ENCODE results near the gene PDILT.
"Not testable (repeated sequence)": the region's sequence is repeated elsewhere in the genome, so short reads cannot be mapped to it uniquely, and the experiment has no call there.

The PDILT gene, protein sequence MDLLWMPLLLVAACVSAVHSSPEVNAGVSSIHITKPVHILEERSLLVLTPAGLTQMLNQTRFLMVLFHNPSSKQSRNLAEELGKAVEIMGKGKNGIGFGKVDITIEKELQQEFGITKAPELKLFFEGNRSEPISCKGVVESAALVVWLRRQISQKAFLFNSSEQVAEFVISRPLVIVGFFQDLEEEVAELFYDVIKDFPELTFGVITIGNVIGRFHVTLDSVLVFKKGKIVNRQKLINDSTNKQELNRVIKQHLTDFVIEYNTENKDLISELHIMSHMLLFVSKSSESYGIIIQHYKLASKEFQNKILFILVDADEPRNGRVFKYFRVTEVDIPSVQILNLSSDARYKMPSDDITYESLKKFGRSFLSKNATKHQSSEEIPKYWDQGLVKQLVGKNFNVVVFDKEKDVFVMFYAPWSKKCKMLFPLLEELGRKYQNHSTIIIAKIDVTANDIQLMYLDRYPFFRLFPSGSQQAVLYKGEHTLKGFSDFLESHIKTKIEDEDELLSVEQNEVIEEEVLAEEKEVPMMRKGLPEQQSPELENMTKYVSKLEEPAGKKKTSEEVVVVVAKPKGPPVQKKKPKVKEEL

DNA sequence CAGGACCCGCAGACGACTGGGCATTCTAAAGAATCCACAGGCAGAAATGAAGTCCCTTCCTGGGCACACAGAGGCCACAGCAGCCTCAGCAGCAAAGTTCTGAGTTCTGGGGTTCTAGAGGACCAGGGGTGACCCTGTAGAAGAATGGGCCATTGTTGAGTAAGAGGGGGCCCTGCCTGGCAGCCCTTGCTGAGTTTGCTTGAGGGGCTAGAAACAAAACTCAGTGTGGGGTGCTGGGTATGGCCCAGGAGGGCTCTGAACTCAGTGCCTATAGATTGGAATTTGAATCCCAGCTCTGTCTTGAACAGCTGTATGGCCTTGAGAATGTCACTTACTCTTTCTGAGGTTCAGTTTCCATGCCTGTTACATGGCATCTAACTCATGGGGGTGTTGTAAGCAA lies at the start of gene PDILT:
Gene PDILT, minus strand, starts transcription at position 101 of the 400 bp plus-strand sequence. CDS start 5,437 bp downstream, outside the sequence.
- in situ Hi-C loops (cut with MboI; ENCODE audit: low sequenced_read_pairs) = no loop called here

DNA sequence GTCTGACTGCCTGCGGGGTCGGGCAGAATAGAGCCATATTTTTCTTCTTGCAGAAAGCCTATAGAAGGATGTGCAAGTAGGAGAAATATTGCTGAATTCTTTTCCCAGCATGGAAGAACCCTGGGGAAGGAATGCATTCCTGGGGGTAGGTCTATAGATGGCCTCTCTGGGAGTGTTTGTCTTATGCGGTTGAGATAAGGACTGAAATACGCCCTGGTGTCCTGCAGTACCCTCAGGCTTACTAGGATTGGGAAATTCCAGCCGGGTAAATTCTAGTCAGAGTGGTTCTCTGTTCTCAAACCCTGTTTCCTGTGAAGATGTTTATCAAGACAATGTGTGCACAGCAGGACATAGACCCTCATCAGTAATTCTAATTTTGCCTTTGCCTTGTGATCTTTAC lies 49.1 kb upstream of the PDILT start:
- in situ Hi-C loops (cut with MboI; ENCODE audit: low sequenced_read_pairs) = not testable (repeated sequence)

DNA sequence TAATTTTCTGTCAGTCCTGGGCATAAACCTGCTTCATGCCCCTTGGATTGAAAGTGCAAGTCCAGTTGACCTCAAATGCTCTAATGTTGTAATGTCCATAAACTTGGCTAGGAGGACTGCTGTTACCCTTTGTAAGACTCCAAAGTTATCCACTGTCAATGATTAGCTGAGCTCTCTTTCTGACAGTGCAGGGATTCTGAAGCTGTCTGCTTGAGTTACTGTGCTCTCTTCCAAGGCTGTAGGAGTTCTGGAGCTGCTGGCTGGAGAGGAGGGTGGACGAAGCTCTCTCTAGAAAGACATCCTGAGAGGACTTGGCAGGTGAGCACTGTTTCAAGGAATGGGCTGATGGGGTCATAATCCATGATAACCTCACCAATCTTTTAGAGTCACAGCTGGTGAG lies 46.8 kb upstream of the PDILT start, which contains the start of gene ACSM2A:
Gene ACSM2A, plus strand, starts transcription at position 158 of the 400 bp plus-strand sequence. CDS start 8,594 bp downstream, outside the sequence.
- in situ Hi-C loops (cut with MboI; ENCODE audit: low sequenced_read_pairs) = not testable (repeated sequence)

DNA sequence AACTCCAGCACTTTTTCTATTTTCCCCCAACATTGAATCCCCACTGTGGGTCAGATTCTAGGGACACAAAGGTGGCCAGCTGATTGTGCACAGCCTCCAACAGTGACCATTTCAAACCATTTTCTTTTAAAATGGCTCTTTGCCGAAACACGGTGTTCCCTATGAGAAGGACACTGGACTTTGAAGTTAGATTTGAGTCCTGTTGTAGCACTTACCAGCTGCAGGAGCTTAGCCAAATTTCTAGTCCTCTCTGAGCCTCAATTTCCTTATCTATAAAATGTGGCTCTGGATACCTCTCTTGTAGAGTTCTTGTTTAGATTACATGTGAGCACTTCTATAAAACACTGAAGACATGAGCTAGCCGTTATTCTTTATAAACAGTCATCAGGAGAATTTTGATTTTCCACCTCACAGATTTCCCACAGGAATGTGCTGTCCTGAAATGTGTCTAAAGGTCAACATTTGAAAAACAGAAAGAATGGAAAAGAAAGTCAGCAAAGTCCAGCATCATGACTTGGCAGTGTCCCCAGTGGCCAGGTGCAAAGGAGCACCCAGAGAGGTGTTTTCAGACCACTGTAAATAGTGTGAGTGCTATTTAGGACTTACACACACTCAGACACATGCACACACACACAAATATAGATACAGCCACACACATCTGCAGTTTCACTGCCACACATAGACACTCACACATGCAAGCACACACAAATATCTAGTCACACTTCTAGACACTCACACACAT lies 42.3 kb upstream of the PDILT start:
- in situ Hi-C loops (cut with MboI; ENCODE audit: low sequenced_read_pairs) = not testable (repeated sequence)

DNA sequence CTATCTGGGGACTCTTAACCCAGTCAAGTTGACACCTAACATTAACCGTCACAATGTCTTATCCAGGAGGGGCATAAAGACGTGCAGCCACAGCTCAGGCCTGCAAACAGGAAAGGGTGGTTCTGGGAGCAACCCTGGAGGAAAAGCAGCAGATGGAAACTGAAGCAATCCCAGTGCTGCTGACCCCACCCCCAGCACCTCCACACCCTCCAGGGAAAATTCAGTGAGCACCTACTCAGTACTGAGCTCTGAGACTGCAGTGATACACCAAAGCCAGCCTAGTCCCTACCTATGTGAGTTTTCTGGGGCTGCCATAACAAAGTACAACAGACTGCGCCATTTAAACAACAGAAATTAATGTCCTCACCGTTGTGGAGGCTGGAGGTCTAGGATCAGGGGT lies 37.3 kb upstream of the PDILT start:
- in situ Hi-C loops (cut with MboI; ENCODE audit: low sequenced_read_pairs) = not testable (repeated sequence)

DNA sequence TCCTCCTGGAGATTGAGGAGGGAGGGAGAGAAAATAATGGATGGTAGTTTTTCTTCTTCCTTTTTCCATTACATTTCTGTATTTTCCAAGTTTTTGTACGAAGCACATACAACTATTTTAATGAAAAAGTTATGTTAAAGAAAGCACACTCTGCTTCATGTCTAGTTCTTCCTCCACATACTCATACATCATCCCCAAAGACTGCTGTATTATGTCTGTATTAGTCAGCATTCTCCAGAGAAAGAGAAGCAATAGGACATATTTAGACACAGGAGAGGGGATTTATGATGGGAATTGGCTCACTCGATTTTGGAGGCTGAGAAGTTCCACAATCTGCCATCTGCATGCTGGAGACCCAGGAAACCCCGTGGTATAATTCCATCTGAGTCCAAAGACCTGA lies 36.7 kb upstream of the PDILT start:
- in situ Hi-C loops (cut with MboI; ENCODE audit: low sequenced_read_pairs) = no loop called here

DNA sequence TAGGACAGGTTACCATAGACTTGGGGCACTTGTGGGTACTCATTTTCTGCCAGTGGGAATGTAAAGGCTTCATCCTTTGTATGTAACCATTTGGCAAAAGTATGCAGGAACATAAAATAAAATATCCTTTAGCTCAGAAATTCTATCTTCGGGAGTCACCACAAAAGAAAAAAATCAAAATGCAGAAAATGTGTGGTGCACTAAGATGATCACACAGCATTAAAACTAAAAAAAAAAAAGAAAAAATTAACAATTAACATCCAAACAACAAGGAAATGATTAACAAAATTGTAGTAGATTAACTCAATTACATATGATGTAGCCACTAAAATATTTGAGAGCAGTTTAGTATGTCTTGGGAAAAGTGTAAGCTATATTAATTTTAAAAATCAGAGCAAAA lies 36.2 kb upstream of the PDILT start:
- in situ Hi-C loops (cut with MboI; ENCODE audit: low sequenced_read_pairs) = not testable (repeated sequence)

DNA sequence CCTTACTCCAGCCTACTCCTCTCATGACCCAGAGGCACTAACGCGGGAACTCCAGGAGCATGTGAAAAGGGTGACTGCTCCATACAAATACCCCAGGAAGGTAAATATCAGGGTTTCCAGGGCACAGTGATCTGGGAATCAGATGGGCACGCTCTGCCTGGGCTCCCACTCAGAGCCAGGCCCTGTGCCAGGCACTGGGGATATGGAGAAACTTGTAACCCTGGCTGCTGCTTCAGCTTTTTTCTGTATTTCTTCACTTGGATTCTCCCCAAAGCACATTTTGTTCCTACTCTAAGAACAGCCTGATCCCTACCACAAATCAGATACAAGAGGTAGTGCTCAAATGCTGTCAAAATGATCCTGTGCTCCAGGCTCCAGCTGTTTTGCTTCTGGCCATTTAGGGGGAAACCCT lies 35.3 kb upstream of the PDILT start:
- in situ Hi-C loops (cut with MboI; ENCODE audit: low sequenced_read_pairs) = not testable (repeated sequence)

DNA sequence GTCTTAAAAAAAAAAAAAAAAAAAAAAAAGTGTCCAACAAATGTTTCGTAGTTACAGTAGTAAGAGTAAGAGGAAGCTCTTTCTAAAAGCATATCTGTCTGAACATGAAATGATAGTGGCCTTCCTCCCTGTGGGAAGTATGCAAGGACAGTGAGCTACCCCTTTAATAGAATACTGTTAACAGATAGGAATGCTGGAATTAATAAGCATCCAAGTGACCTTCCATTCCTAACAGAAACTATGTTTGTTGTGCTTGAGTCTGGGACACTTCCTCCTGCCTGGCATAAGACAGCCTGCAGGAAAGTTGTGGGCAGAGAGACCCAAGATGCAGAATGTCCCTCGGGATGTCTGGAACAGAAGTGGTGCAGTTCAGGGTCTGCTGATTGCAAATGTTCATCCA lies 34.4 kb upstream of the PDILT start:
- in situ Hi-C loops (cut with MboI; ENCODE audit: low sequenced_read_pairs) = not testable (repeated sequence)

DNA sequence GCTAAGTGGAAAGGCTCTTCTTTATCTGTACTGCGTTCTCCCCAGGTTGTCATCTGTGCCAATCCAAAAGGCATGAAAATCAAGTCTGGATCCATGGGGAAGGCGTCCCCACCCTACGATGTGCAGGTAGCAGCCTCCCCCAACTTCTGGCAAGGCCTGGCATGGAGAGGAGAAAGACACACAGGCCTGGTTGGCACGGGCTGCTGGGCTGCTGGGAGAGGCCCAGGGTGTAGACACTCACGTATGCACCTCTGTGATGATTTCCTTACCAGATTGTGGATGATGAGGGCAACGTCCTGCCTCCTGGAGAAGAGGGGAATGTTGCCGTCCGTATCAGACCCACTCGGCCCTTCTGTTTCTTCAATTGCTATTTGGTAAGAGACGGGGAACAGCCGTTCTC lies 26.4 kb upstream of the PDILT start:
- in situ Hi-C loops (cut with MboI; ENCODE audit: low sequenced_read_pairs) = no loop called here

DNA sequence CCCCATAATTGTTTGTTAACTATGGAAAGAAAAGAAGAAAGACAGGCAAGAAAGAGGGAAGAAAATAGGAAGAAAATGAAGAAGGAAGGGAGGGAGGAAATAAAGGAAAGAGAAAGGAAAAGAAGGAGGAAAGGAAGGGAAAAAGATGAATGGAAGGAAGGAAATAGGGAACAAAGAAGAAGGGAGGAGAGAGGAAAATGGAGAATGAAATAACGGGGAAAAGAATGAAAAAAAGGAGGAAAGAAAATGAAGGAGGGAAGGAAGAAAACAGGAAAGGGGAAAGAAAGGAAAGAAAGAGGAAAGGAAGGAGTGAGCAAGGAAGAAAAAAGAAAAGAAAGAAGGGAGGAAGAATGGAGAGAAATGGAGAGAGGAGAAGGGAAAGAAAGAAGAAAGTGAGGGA lies 25.9 kb upstream of the PDILT start:
- in situ Hi-C loops (cut with MboI; ENCODE audit: low sequenced_read_pairs) = not testable (repeated sequence)

DNA sequence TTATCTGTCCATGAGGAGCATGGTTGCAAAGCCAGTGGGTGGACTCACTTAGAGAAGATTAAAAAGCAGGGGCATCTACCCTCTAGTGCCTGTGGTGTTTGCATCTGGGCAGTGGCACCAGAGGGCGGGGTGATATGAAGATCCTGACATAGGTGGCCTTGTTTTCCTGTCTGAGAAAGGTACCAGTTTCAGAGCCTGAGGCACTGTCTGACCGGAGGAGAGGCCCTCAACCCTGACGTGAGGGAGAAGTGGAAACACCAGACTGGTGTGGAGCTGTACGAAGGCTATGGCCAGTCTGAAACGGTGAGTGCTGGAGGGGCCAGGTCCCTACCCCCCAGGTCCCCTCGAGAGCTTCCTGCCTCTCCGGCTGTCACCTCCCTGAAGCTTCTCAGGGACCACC lies 25.0 kb upstream of the PDILT start:
- in situ Hi-C loops (cut with MboI; ENCODE audit: low sequenced_read_pairs) = not testable (repeated sequence)

DNA sequence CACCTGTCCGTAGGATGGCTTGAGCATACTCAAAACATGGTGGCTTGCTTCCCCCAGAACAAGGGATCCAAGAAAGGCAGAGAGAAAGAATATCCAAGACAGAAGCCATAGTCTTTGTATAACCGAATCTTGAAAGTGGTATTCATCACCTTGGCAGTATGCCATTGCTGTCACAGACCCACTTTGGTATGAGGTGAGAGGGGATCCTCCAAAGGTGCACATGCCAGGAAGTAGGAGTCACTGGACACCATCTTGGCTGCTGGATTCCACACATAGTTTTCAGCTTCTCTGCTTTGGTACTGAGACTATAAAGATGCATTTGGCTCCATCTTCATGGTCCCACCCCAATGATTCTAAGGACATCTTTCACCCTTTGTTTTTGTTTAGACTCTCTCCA lies 22.9 kb upstream of the PDILT start:
- in situ Hi-C loops (cut with MboI; ENCODE audit: low sequenced_read_pairs) = not testable (repeated sequence)

DNA sequence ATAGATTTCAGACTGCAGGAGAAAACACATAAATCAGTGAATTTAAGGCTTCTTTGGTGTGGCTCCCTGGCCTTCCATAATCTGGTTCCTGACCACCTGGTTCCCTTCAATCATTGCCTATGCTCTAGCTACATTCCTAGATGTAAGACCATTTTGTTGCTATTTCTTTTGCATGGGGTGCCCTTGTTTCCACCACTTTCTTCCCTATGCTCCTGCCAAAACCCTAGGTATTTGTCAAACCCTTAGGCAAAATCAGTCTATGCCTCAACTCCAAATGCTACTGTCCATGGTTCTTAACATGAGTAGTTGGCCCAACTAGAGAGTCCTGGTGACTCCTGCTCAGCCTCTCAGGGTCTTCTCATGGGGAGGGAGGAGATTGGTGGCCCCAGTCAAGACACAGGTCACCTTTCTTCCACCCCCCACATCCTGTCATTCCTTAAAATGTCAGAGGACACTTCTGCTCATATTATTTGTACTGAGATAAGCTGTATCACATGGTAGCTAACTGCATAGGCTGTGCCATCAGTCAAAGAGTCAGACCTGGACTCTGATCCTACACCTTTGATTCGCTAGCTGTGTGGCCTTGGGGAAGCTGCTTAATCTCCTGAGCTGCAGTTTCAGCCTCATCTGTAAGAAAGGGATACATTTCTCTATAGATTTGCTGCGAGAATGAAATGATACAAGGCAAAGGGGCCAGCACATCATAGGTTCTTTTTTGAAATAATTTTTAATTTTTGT lies 19.8 kb upstream of the PDILT start:
- in situ Hi-C loops (cut with MboI; ENCODE audit: low sequenced_read_pairs) = no loop called here

DNA sequence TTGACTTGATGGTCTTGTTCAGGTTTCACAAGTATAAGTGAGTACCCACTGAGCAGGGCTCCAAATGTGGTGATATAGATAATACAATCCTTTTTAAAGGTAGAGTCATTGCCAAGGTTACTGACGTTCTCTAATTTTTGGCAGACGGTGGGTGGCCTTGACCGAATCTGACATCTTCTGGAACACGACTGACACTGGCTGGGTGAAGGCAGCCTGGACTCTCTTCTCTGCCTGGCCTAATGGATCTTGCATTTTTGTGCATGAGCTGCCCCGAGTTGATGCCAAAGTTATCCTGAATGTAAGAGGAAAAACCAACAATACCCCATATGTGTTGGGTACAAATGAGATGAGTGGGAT lies 19.2 kb upstream of the PDILT start:
- in situ Hi-C loops (cut with MboI; ENCODE audit: low sequenced_read_pairs) = not testable (repeated sequence)

DNA sequence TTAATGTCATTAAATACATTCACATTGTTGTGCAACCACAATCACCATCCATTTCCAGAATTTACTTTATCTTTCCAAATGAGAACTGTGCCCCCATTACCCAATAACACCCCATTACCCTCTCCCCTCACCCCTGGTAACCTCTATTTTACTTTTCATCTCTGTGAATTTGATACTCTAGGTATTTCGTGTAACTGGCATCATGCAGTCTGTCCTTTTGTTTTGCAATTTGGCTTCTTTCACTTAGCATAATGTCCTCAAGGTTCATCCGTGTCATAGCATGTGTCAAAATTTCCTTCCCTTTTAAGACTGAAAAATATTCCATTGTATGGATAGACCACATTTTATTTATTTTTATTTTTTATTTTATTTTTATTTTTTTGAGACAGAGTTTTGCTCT lies 17.2 kb upstream of the PDILT start:
- in situ Hi-C loops (cut with MboI; ENCODE audit: low sequenced_read_pairs) = not testable (repeated sequence)

DNA sequence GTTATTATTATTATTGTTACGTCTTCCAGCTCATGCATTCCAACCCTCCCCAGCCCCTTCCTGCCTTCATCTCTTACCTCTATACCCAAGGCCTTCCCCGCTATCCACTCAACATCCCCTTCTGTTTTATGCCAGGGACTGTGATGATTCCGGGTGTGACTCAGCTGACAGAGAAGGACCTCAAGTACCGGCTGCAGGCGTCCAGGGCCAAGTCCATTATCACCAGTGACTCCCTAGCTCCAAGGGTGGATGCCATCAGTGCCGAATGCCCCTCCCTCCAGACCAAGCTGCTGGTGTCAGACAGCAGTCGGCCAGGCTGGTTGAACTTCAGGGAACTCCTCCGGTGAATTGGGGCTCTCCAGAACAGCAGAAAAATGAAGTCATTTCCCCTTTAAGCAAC lies 14.6 kb upstream of the PDILT start:
- in situ Hi-C loops (cut with MboI; ENCODE audit: low sequenced_read_pairs) = not testable (repeated sequence)

DNA sequence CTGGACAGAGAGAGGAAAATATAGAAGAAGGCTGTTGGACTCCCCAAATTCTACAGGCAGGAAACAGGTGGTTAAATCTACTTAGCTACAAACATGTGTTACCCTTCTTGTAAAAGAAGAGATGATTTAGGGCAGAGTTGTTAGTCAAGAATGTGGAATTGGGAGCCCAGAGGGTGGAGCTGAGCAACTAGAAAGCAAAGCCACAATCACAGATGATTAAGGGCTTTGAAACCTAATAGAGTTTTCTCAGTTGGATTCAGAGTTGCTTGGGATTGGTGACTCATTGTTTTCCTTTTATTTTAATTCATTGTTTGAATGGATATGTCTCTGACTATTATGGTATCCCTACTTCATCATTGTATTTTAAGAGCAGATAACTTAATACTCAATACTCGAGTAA lies 11.0 kb upstream of the PDILT start:
- in situ Hi-C loops (cut with MboI; ENCODE audit: low sequenced_read_pairs) = no loop called here

DNA sequence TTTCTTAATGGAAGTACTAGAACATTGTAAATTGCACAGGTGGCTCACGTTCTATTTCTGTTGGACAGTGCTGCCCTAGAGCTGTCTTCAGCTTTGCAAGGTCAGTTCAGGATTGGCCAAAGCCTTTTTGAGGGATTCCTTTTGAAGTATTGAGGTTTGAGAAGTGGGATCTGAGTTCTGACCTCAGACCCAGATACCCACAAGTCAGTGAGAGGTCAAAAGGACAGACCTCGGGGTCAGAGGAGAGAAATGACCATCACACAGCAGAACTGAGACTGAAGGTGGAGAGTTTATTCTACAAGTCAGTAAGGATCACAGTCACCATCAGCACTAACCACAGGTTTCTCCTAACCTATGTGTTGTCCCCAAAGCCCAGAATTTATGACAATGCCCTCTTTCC lies 6.5 kb upstream of the PDILT start:
- in situ Hi-C loops (cut with MboI; ENCODE audit: low sequenced_read_pairs) = no loop called here

DNA sequence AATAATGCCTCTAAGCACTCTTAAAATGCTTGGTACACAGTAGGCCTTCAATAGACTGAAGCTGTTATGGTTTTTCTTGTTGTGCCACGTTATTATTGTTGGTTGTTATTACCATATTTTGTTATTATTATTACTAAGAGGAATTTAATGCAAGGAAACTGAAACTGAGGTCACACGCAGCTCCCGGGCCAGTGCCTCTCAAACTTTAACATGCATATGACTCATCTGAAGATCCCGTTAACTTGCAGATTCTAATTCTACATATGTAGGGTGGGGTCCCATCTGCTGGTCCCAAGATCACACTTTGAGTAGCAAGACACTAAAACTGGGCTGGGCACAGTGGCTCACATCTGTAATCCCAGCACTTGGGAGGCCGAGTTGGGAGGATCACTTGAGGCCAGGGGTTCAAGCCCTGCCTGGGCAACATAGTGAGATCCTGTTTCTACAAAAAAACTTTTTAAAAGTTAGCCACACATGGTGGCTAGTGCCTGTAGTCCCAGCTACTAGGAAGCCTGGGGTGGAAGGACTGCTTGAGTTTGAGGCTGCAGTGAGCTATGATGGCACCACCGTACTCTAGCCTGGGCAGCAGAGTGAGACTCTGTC lies 5.7 kb upstream of the PDILT start:
- in situ Hi-C loops (cut with MboI; ENCODE audit: low sequenced_read_pairs) = no loop called here

Measured in HL-60/S4 (cell line).